Left lung (tissue), 10 donors: Measurements from ENCODE around the gene MET. TPM values are rescaled to one million over a fixed set of nuclear protein-coding genes. Genes with fewer than 3 reads are reported as not detected.

Experiments
- ATAC-seq: fragments of 200-7000 bp; cut with Tn5 transposase; one replicate; pipeline ENCODE4 v1.9.1; 2020; ENCODE audit warnings: moderate library complexity
- DNase-seq, 4 donors: peaks; one replicate each; pipeline ENCODE4 v3.0.0-alpha.2; 2013 to 2020
- H3K27ac ChIP-seq, 2 donors: fragments of 200-600 bp; sonication (generic) in 1 of 2; one replicate each; pipeline versions ENCODE4 v1.5.0 to v1.8.0; 2020 to 2021
- H3K27me3 ChIP-seq, 2 donors: fragments of 200-600 bp; sonication (generic) in 1 of 2; one replicate each; pipeline versions ENCODE4 v1.5.0 to v1.8.0; 2020 to 2021
- H3K36me3 ChIP-seq, 2 donors: fragments of 200-600 bp; sonication (generic) in 1 of 2; one replicate each; pipeline versions ENCODE4 v1.5.0 to v1.8.0; 2020 to 2021
- H3K4me1 ChIP-seq, 2 donors: fragments of 200-600 bp; one replicate each; pipeline ENCODE4 v1.8.0; 2021
- H3K4me3 ChIP-seq, 2 donors: fragments of 200-600 bp; sonication (generic) in 1 of 2; one replicate each; pipeline versions ENCODE4 v1.5.0 to v1.8.0; 2020 to 2021; ENCODE audit warnings: mild to moderate bottlenecking in 1 of 2
- H3K9me3 ChIP-seq, 2 donors: fragments of 200-600 bp; sonication (generic) in 1 of 2; one replicate each; pipeline versions ENCODE4 v1.5.0 to v1.8.0; 2020 to 2021
- CTCF ChIP-seq, 2 donors: fragments of 200-600 bp; sonication (generic) in 1 of 2; IDR thresholded peaks; one replicate each; pipeline versions ENCODE4 v1.5.0 to v1.8.0; 2021; ENCODE audit warnings: antibody characterized with exemption in 2 of 2
- intact Hi-C, 2 donors: fragments of 100-400 bp; cut with DNase I; formaldehyde crosslinking; loops; one replicate each; pipeline versions ENCODE4 v1.11.2 to v1.14.2; 2022
- polyA plus RNA-seq, 6 donors: library from polyadenylated mRNA; unstranded; fragments of 120-200 nt; gene quantifications; one replicate each; pipeline ENCODE4 v1.2.1, GENCODE V29; 2013; ENCODE audit not compliant: insufficient read length in 6 of 6
- total RNA-seq, 2 donors: library from RNA; stranded (reverse); fragmentation: NEBNext Ultra II Directional; extraction: Animal tissue kit (Norgen Biotek cat#: 25700); gene quantifications; one replicate each; pipeline ENCODE4 v1.2.1, GENCODE V29; 2021
- donor health status: DM: no; HTN: yes; CAD: no.
- donor health status: DM: no; HTN: no; CAD: no.

Gene MET
- total and polyA plus RNA-seq, 8 donors, result 24.7 to 89.3 (median 32.1) TPM

- H3K4me3 ChIP-seq, result no peak overlapping the region
- H3K4me1 ChIP-seq, result no peaks in the 10 kb centered on the region
- H3K27me3 ChIP-seq, result no peaks in the 10 kb centered on the region
- no peak for TF ChIP-seq CTCF (IDR thresholded peaks at IDR 0.05)
- no peaks in the 10 kb centered on the region for H3K36me3 ChIP-seq
- ATAC-seq (no peak), DNase-seq (no peak)
- intact Hi-C loops, result no loop called here
- no peak overlapping the region for H3K27ac ChIP-seq
- H3K9me3 ChIP-seq, result no peaks in the 10 kb centered on the region
These were observed 61.0 kb downstream of the MET start for GRCh38 chr7:116732788-116733694.

GRCh38 chr7:116733924-116734580 lies 62.1 kb downstream of the MET start:
- Histone ChIP-seq H3K9me3 (no peaks in the 10 kb centered on the region), H3K27ac (no peak overlapping the region), H3K27me3 (no peaks in the 10 kb centered on the region), H3K4me3 (no peak overlapping the region), H3K36me3 (no peaks in the 10 kb centered on the region), H3K4me1 (no peaks in the 10 kb centered on the region)
- intact Hi-C loops, result no loop called here
- ATAC-seq (no peak), DNase-seq (no peak)
- no peak for TF ChIP-seq CTCF (IDR thresholded peaks at IDR 0.05)

- no peaks in the 10 kb centered on the region for H3K4me1 ChIP-seq
- no peaks in the 10 kb centered on the region for H3K9me3 ChIP-seq
- no peak overlapping the region for H3K27ac ChIP-seq
- ATAC-seq, result no peak
- no peak for DNase-seq
- H3K36me3 ChIP-seq, result no peaks in the 10 kb centered on the region
- H3K27me3 ChIP-seq, result no peaks in the 10 kb centered on the region
- intact Hi-C loops, result no loop called here
- no peak for TF ChIP-seq CTCF (IDR thresholded peaks at IDR 0.05)
- H3K4me3 ChIP-seq, result no peak overlapping the region
These were observed 62.7 kb downstream of the MET start for GRCh38 chr7:116734710-116735109.

GRCh38 chr7:116736927-116737715 lies 65.1 kb downstream of the MET start:
- no peak for TF ChIP-seq CTCF (IDR thresholded peaks at IDR 0.05)
- DNase-seq (peak in 2 of 4 donors; percentile 34 to 69), ATAC-seq (peak; percentile 88)
- no peaks in the 10 kb centered on the region for H3K4me1 ChIP-seq
- H3K36me3 ChIP-seq, result peaks cover 0 to 7% of the 10 kb centered on the region in 2 donors
- H3K9me3 ChIP-seq, result no peaks in the 10 kb centered on the region
- no peak overlapping the region for H3K4me3 ChIP-seq
- H3K27ac ChIP-seq, result no peak overlapping the region
- no peaks in the 10 kb centered on the region for H3K27me3 ChIP-seq
- intact Hi-C loops, result no loop called here
